ENCODE measurements around the gene BUD31.

BUD31 gene

GRCh38 chr7:99459087-99459486, 50.3 kb downstream of the BUD31 start:
- H3K27me3 ChIP-seq (ENCODE audit: insufficient read depth, low read length), result no peaks in the 10 kb centered on the region
- H3K4me1 ChIP-seq (ENCODE audit: insufficient read depth, low read length), result no peaks in the 10 kb centered on the region
- no peak overlapping the region for H3K27ac ChIP-seq (ENCODE audit: low read depth, low read length)
- H3K36me3 ChIP-seq (ENCODE audit: insufficient read depth, low read length), result peaks cover 86% of the 10 kb centered on the region
- H3K9ac ChIP-seq (ENCODE audit: low read depth, low read length), result no peak overlapping the region
- no peaks in the 10 kb centered on the region for H3K9me3 ChIP-seq (ENCODE audit: insufficient read depth, low read depth, low read length)
- WGBS, result 89% methylated on average over 8 of the region's 8 CpGs
- no peak overlapping the region for H3K4me3 ChIP-seq (ENCODE audit: low read length)

- H3K9me3 ChIP-seq (ENCODE audit: insufficient read depth, low read depth, low read length), result no peaks in the 10 kb centered on the region
- peaks cover 75% of the 10 kb centered on the region for H3K36me3 ChIP-seq (ENCODE audit: insufficient read depth, low read length)
- H3K27me3 ChIP-seq (ENCODE audit: insufficient read depth, low read length), result no peaks in the 10 kb centered on the region
- H3K27ac ChIP-seq (ENCODE audit: low read depth, low read length), result no peak overlapping the region
- no peak overlapping the region for H3K4me3 ChIP-seq (ENCODE audit: low read length)
- no peaks in the 10 kb centered on the region for H3K4me1 ChIP-seq (ENCODE audit: insufficient read depth, low read length)
- WGBS, result 97% methylated on average over 11 of the region's 11 CpGs
- H3K9ac ChIP-seq (ENCODE audit: low read depth, low read length), result no peak overlapping the region
Observed at GRCh38 chr7:99460651-99461050, 51.9 kb downstream of the BUD31 start.

GRCh38 chr7:99461221-99461620, 52.5 kb downstream of the BUD31 start:
- H3K9ac ChIP-seq (ENCODE audit: low read depth, low read length), result no peak overlapping the region
- no peak overlapping the region for H3K27ac ChIP-seq (ENCODE audit: low read depth, low read length)
- WGBS, result 89% methylated on average over 2 of the region's 2 CpGs
- H3K4me3 ChIP-seq (ENCODE audit: low read length), result no peak overlapping the region
- no peaks in the 10 kb centered on the region for H3K9me3 ChIP-seq (ENCODE audit: insufficient read depth, low read depth, low read length)
- peaks cover 69% of the 10 kb centered on the region for H3K36me3 ChIP-seq (ENCODE audit: insufficient read depth, low read length)
- H3K27me3 ChIP-seq (ENCODE audit: insufficient read depth, low read length), result no peaks in the 10 kb centered on the region
- no peaks in the 10 kb centered on the region for H3K4me1 ChIP-seq (ENCODE audit: insufficient read depth, low read length)

GRCh38 chr7:99465421-99465768, 56.6 kb downstream of the BUD31 start:
- Histone ChIP-seq H3K36me3 (ENCODE audit: insufficient read depth, low read length) (peaks cover 28% of the 10 kb centered on the region), H3K9me3 (ENCODE audit: insufficient read depth, low read depth, low read length) (no peaks in the 10 kb centered on the region), H3K27me3 (ENCODE audit: insufficient read depth, low read length) (no peaks in the 10 kb centered on the region), H3K4me3 (ENCODE audit: low read length) (peak overlapping the region; percentile 90), H3K27ac (ENCODE audit: low read depth, low read length) (peak overlapping the region; percentile 91), H3K9ac (ENCODE audit: low read depth, low read length) (peak overlapping the region; percentile 97), H3K4me1 (ENCODE audit: insufficient read depth, low read length) (no peaks in the 10 kb centered on the region)
- 10% methylated on average over 9 of the region's 9 CpGs for WGBS

GRCh38 chr7:99468336-99468918, 59.7 kb downstream of the BUD31 start:
- no peaks in the 10 kb centered on the region for H3K9me3 ChIP-seq (ENCODE audit: insufficient read depth, low read depth, low read length)
- no peak overlapping the region for H3K4me3 ChIP-seq (ENCODE audit: low read length)
- WGBS, result 92% methylated on average over 29 of the region's 29 CpGs
- H3K27me3 ChIP-seq (ENCODE audit: insufficient read depth, low read length), result no peaks in the 10 kb centered on the region
- H3K27ac ChIP-seq (ENCODE audit: low read depth, low read length), result no peak overlapping the region
- peaks cover 9% of the 10 kb centered on the region for H3K36me3 ChIP-seq (ENCODE audit: insufficient read depth, low read length)
- H3K4me1 ChIP-seq (ENCODE audit: insufficient read depth, low read length), result no peaks in the 10 kb centered on the region
- no peak overlapping the region for H3K9ac ChIP-seq (ENCODE audit: low read depth, low read length)
